Measurements from ENCODE around the gene SUGP1. TPM values are rescaled to one million over a fixed set of nuclear protein-coding genes. Genes with fewer than 3 reads are reported as not detected.
A peak's percentile ranks its signal among the peaks of the same experiment; 100 is the strongest.

SUGP1 gene
- total and polyA plus RNA-seq, 7 donors: 20.6 to 35.8 (median 26.3) TPM

- TF ChIP-seq CTCF (IDR thresholded peaks at IDR 0.05): no peak
- Histone ChIP-seq H3K27me3 (ENCODE audit: insufficient read depth in 3 of 3, low read length in 2 of 3) (no peaks in the 10 kb centered on the region), H3K9me3 (no peaks in the 10 kb centered on the region), H3K4me3 (no peak overlapping the region), H3K4me1 (no peaks in the 10 kb centered on the region), H3K27ac (no peak overlapping the region), H3K36me3 (ENCODE audit: insufficient read depth in 1 of 2, low read depth in 1 of 2) (peaks cover 0 to 86% of the 10 kb centered on the region in 2 donors)
- intact Hi-C loops (cut with DNase I): no loop called here
- DNase-seq: no peak
- ATAC-seq: no peak
- 88 to 92% (median 92%) methylated on average over 14 of the region's 14 CpGs for WGBS, 3 donors
Observed at GRCh38 chr19:19304186-19304965, 15.9 kb downstream of the SUGP1 start.

GRCh38 chr19:19303411-19303810 lies 16.9 kb downstream of the SUGP1 start:
- Histone ChIP-seq H3K9me3 (no peaks in the 10 kb centered on the region), H3K36me3 (ENCODE audit: insufficient read depth in 1 of 2, low read depth in 1 of 2) (peaks cover 0 to 84% of the 10 kb centered on the region in 2 donors), H3K4me1 (no peaks in the 10 kb centered on the region), H3K27me3 (ENCODE audit: insufficient read depth in 3 of 3, low read length in 2 of 3) (no peaks in the 10 kb centered on the region), H3K27ac (no peak overlapping the region), H3K4me3 (no peak overlapping the region)
- TF ChIP-seq CTCF (IDR thresholded peaks at IDR 0.05): no peak
- WGBS, 3 donors: 89 to 90% (median 90%) methylated on average over 14 of the region's 14 CpGs
- DNase-seq: no peak
- intact Hi-C loops (cut with DNase I): no loop called here
- no peak for ATAC-seq

- no peaks in the 10 kb centered on the region for H3K9me3 ChIP-seq
- WGBS, 3 donors: 95 to 99% (median 95%) methylated on average over 12 of the region's 12 CpGs
- no peaks in the 10 kb centered on the region for H3K4me1 ChIP-seq
- no peak for TF ChIP-seq CTCF (IDR thresholded peaks at IDR 0.05)
- peaks cover 0 to 74% of the 10 kb centered on the region in 2 donors for H3K36me3 ChIP-seq (ENCODE audit: insufficient read depth in 1 of 2, low read depth in 1 of 2)
- DNase-seq (no peak), ATAC-seq (no peak)
- intact Hi-C loops (cut with DNase I): no loop called here
- no peak overlapping the region for H3K4me3 ChIP-seq
- no peaks in the 10 kb centered on the region for H3K27me3 ChIP-seq (ENCODE audit: insufficient read depth in 3 of 3, low read length in 2 of 3)
- H3K27ac ChIP-seq: no peak overlapping the region
Observed at GRCh38 chr19:19300613-19301012, 19.7 kb downstream of the SUGP1 start.

- TF ChIP-seq CTCF (IDR thresholded peaks at IDR 0.05): no peak
- DNase-seq: no peak
- Histone ChIP-seq H3K27ac (no peak overlapping the region), H3K36me3 (ENCODE audit: insufficient read depth in 1 of 2, low read depth in 1 of 2) (peaks cover 0 to 76% of the 10 kb centered on the region in 2 donors), H3K4me1 (no peaks in the 10 kb centered on the region), H3K9me3 (no peaks in the 10 kb centered on the region), H3K27me3 (ENCODE audit: insufficient read depth in 3 of 3, low read length in 2 of 3) (no peaks in the 10 kb centered on the region), H3K4me3 (no peak overlapping the region)
- peak in 3 of 4 donors; percentile 30 to 51 (median 43) for ATAC-seq
- intact Hi-C loops (cut with DNase I): no loop called here
- WGBS, 3 donors: 53 to 66% (median 58%) methylated on average over 9 of the region's 9 CpGs
Observed at GRCh38 chr19:19297759-19298158, 22.6 kb downstream of the SUGP1 start.
